Ishikawa (cell line): ENCODE measurements around the gene UNC5B.

Experiments
- CEBPB ChIP-seq: IDR thresholded peaks from 2 replicates; pipeline ENCODE4 v1.6.1; 2012
- CREB1 ChIP-seq: IDR thresholded peaks from 2 replicates; pipeline ENCODE4 v1.6.1; 2012; ENCODE audit warnings: low read depth
- EGR1 ChIP-seq: IDR thresholded peaks from 2 replicates; pipeline ENCODE4 v1.6.1; 2012
- EP300 ChIP-seq: IDR thresholded peaks from 2 replicates; pipeline ENCODE4 v1.6.1; 2012; ENCODE audit warnings: borderline replicate concordance
- FOXM1 ChIP-seq: IDR thresholded peaks from 2 replicates; pipeline ENCODE4 v1.6.1; 2012; ENCODE audit warnings: low read depth, borderline replicate concordance
- MAX ChIP-seq: IDR thresholded peaks from 2 replicates; pipeline ENCODE4 v1.6.1; 2012
- RAD21 ChIP-seq: IDR thresholded peaks from 2 replicates; pipeline ENCODE4 v1.6.1; 2012; ENCODE audit warnings: low read depth
- REST ChIP-seq: IDR thresholded peaks from 2 replicates; pipeline ENCODE4 v1.6.1; 2012; ENCODE audit warnings: low read depth, mild to moderate bottlenecking
- TAF1 ChIP-seq: IDR thresholded peaks from 2 replicates; pipeline ENCODE4 v1.6.1; 2012; ENCODE audit warnings: low read depth, mild to moderate bottlenecking
- TCF12 ChIP-seq: IDR thresholded peaks from 2 replicates; pipeline ENCODE4 v1.6.1; 2012; ENCODE audit warnings: low read depth
- TEAD4 ChIP-seq: IDR thresholded peaks from 2 replicates; pipeline ENCODE4 v1.6.1; 2012
- USF1 ChIP-seq: IDR thresholded peaks from 2 replicates; pipeline ENCODE4 v1.6.1; 2012
- YY1 ChIP-seq: IDR thresholded peaks from 2 replicates; pipeline ENCODE4 v1.6.1; 2012; ENCODE audit warnings: low read depth
- ZBTB7A ChIP-seq: IDR thresholded peaks from 2 replicates; pipeline ENCODE4 v1.6.1; 2012; ENCODE audit warnings: low read depth

- TF ChIP-seq CEBPB (no peak), CREB1 (no peak), YY1 (no peak), MAX (no peak), TCF12 (no peak), REST (no peak), RAD21 (no peak), TEAD4 (no peak), EP300 (no peak), TAF1 (no peak), ZBTB7A (no peak), FOXM1 (no peak), USF1 (no peak), EGR1 (no peak)
These were observed 118.5 kb downstream of the UNC5B start for GRCh38 chr10:71330789-71331404.
